HTERT RPE-1 (cell line): ENCODE data around the gene RASSF3.
"Not testable (repeated sequence)": the region's sequence is repeated elsewhere in the genome, so short reads cannot be mapped to it uniquely, and the experiment has no call there.

Experiments
- in situ Hi-C: fragments of 300-500 bp; cut with MboI; formaldehyde crosslinking; loops from 4 replicates; pipeline ENCODE4 v1.14.3; 2020; ENCODE audit warnings: low sequenced_read_pairs

The RASSF3 gene

GRCh38 chr12:64595863-64596793 is 14.2 kb upstream of the RASSF3 start:
- in situ Hi-C loops, result no loop called here

GRCh38 chr12:64598831-64599230 is 11.5 kb upstream of the RASSF3 start:
- in situ Hi-C loops, result no loop called here

GRCh38 chr12:64600164-64600561 is 10.1 kb upstream of the RASSF3 start:
- in situ Hi-C loops, result no loop called here

GRCh38 chr12:64603183-64603841 is 7.0 kb upstream of the RASSF3 start:
- in situ Hi-C loops, result no loop called here

GRCh38 chr12:64608901-64609535 is 1.3 kb upstream of the RASSF3 start:
- in situ Hi-C loops, result no loop called here

GRCh38 chr12:64609536-64610078 is 688 bp upstream of the RASSF3 start:
- in situ Hi-C loops, result no loop called here

GRCh38 chr12:64610660-64611340 is 505 bp downstream of the RASSF3 start:
- in situ Hi-C loops, result no loop called here

GRCh38 chr12:64611341-64612284 is 1.3 kb downstream of the RASSF3 start:
- in situ Hi-C loops, result no loop called here

GRCh38 chr12:64612843-64613242 is 2.5 kb downstream of the RASSF3 start:
- in situ Hi-C loops, result no loop called here

- in situ Hi-C loops, result not testable (repeated sequence)
Measured at GRCh38 chr12:64613775-64614398, 3.6 kb downstream of the RASSF3 start.

GRCh38 chr12:64616201-64616600 is 5.9 kb downstream of the RASSF3 start:
- in situ Hi-C loops, result no loop called here

GRCh38 chr12:64618953-64619590 is 8.8 kb downstream of the RASSF3 start:
- in situ Hi-C loops, result no loop called here

- in situ Hi-C loops, result no loop called here
Measured at GRCh38 chr12:64621257-64621942, 11.1 kb downstream of the RASSF3 start.

- in situ Hi-C loops, result no loop called here
Measured at GRCh38 chr12:64624035-64624434, 13.7 kb downstream of the RASSF3 start.

- in situ Hi-C loops, result no loop called here
Measured at GRCh38 chr12:64625243-64626077, 15.2 kb downstream of the RASSF3 start.

- in situ Hi-C loops, result not testable (repeated sequence)
Measured at GRCh38 chr12:64626588-64626987, 16.3 kb downstream of the RASSF3 start.

GRCh38 chr12:64627771-64628170 is 17.5 kb downstream of the RASSF3 start:
- in situ Hi-C loops, result no loop called here
